HG02571 (cell line): Measurements from ENCODE around the gene INTS7.
"Not testable (repeated sequence)": the region's sequence is repeated elsewhere in the genome, so short reads cannot be mapped to it uniquely, and the experiment has no call there.

Experiments
- ATAC-seq: cut with Tn5 transposase; IDR thresholded peaks from one replicate; pipeline ENCODE4 v1.9.1; 2021; ENCODE audit warnings: mild to moderate bottlenecking, moderate library complexity; ENCODE audit not compliant: unreplicated experiment

INTS7 gene

DNA sequence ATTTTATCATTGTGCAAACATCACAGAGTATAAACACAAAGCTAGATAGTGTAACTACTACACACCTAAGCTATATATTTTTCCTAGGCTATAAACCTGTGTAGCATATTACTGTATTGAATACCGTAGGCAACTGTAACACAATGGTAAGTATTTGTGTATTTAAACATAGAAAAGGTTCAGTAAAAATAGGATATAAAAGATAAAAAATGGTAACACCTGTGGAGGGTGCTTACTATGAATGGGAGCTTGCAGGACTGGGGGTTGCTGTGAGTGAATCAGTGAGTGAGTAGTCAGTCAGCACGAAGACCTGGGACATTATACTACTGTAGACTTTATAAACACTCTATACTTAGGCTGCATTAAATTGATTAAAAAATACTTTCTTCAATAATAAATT, 4.3 kb upstream of the INTS7 start:
- no peak for ATAC-seq

DNA sequence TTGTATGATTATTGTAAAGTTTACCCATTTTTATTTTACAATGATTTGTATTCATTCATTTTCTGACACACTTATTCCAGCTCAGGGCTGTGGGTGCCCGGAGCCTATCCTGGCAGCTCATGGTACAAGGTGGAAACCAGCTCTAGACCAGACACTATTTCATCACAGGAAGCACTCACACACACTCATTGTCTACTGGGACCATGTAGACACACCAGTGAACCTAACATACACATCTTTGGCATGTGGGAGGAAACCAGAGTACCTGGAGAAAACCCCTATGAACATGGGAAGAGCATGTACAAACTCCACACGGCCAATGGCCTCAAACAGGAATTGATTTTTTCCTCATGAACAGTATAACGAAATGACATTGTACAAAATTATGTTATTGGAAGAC, 2.5 kb upstream of the INTS7 start:
- no peak for ATAC-seq

DNA sequence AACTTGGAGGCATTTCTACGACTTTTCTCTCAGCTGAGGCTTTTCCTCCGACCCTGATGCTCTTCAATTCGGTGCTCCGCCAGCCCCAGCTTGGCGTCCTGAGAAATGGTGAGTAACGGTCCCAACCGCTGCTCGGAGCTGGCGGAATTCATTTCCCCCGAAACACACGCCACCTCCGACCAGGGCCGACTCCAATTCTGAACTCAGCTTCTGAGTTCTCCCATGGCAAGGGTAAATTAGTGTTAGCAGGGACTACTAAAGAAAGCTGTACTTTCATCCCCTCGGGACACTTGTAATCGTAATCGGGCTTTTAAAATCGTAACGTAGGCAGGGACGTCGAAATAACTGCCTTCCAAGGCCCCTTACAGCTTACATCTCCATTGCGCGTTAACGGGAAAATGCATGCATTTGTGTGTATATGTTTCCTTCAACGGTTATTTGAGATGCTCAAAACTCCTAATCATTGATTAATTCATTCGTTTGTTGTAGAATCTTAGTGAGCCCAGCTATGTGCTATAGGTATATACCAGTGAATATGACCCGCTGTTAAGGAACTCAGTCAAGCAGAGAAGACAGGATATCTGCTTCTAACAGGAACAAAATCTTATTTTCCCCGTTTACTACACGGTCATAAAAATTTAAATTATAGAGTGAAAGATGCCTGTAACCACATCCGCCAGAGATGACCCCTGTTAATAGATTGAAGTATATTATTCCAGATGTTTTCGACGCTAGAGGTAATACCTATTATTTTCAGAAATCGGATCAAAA, 663 bp upstream of the INTS7 start:
- peak; percentile 9 for ATAC-seq

DNA sequence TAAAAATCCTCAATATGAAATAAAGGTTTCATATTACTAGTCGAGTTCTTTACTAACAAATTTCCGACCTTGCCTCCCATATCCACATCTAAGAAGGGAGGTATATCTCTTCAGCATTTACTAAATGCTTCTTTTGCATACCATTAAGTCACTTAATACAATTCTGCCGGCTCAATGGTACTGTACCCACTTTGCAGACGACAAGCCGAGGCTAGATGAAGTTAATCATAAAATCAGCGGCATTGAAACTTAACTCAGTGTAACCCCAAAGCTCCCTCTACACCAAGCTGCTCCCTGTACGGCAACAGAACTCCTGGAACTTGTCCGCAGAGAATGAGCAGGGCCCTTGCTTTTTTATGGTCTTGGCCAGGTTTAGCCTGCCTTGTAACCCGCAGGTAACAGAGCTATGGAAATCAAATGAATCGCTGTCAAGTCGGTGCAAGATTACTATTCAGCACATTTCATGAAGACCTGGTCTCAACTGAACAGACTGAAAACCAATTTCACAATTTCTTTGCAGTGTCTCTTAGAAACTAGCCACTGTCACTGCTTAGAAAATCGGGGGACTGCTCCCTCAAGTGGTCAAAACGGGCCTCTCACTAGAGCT, 738 bp downstream of the INTS7 start:
- ATAC-seq: peak; percentile 1

DNA sequence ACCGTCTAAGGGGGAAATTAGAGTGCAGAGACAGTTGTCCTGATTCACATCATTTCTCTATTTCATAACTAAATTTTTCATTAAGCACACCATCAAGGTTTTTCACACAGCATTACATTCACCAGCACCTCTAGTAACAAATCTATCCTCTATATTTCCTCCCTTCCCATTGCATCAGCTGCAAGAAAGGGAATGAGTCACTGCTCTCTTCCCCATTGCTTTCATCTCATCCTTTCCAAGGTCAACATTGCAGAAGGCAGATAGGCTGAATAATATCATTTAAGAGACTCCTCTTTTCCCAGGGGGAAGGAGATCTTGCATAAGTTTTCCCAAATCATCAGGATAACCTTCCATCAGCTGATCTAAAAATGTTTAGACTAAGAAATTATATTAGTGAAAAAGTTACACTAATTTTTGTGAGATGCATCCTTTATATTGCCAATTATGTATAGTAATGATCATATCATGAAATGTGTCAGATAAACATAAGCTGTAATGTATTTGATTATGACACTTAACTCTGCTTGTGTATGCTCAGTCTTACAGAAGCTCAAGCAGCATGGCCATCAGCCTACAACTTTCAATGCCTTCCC, 4.3 kb downstream of the INTS7 start:
- no peak for ATAC-seq

DNA sequence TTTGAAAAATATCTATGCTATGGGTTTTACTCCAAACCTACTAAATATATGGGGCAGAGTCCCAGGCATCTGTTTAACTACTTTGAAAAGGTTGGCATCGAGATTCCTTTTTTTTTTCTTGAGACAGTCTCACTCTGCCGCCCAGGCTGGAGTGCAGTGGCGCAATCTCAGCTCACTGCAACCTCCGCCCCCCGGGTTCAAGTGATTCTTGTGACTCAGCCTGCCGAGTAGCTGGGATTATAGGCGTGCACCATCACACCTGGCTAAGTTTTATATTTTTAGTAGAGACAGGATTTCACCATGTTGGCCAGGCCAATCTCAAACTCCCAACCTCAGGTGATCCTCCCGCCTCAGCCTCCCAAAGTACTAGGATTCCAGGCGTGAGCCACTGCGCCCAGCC, 7.6 kb downstream of the INTS7 start:
- ATAC-seq: not testable (repeated sequence)

DNA sequence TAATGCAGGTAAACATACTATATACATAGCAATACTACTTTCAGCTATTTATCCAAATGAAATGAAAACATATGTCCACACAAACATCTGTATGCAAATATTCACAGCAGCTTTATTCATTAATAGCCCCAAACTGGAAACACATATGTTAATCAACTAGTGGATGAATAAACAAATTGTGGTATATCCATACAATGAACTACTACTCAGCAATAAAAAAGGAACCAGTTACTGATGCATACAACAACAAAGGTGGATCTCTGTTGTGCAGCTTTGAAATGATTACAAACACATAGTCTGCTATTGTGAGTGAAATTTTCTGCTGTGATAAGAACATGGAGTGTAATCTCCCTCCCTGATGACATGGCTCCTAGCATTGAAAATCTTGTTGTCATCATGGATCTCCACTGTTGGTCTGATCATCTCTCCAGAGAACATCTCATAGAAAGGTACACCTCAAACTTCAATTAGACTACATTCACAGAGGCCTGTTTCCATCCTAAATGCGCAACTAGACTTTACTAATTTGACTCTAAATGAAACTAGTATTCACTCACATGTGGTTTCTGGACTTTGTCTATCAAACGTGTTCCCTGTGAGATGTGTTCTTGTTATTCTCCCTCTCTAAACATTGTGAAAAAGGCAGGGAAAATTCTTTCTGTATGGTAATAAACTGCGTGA, 10.7 kb downstream of the INTS7 start:
- ATAC-seq: no peak

DNA sequence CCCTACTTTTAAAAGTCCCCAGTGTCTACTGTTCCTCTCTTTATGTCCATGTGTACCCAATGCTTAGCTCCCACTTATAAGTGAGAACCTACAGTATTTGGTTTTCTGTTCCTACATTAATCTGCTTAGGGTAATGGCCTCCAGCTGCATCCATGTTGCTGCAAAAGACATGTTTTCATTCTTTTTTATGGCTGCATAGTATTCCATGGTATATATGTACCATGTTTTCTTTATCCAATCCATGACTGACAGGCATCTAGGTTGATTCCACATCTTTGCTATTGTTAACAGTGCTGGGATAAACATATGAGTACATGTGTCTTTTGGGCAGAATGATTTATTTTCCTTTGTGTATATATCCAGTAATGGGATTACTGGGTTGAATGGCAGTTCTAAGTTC, 12.4 kb downstream of the INTS7 start:
- not testable (repeated sequence) for ATAC-seq

DNA sequence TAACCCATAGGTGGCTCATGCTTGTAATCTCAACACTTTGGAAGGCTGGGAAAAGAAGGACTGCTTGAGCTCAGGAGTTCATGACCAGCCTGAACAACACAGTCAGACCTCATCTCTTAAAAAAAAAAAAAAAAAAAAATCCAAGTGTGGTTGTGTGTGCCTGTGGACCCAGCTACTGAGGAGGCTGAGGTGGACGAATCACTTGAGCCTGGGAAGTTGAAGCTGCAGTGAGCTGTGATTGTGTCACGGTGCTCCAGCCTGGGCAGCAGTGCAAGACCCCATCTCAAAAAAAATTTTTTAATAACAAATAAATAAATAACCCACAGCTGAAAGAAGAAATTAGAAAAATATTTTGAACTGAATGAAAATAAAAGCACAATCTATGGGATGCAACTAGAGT, 13.8 kb downstream of the INTS7 start:
- ATAC-seq: no peak

DNA sequence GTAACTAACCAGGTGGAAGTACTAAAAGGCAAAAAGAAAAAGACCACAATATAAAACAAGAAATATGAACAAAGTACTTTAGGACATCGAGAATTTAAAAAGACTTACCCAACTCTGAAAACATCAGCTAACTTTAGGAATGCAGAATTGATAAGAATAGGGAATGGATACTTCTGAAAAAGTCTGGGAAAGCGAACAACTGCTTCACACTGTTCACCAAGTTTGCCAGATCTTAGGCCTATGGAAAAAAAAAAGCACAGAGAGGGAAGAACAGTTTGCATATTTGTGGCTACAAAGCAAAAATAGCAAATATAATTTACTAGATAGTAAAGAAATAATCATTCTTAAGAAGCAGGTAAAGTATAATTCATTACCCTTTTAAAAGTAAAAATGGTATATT, 14.4 kb downstream of the INTS7 start:
- no peak for ATAC-seq

DNA sequence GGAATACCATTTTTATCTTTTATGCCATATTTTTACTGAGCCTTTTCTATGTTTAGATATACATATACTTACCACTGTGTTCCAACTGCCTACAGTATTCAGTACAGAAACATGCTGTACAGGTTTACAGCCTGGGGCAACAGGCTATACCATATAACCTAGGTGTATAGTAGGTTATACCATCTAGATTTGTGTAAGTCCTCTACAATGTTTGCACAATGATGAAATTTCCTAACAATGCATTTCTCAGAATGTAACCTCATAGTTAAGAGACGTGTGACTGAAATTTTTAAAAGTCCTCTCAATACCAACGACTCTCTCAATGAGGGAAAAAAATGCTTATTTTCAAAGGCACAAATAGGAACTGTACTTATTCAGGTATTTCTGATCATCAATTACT, 21.7 kb downstream of the INTS7 start:
- no peak for ATAC-seq

DNA sequence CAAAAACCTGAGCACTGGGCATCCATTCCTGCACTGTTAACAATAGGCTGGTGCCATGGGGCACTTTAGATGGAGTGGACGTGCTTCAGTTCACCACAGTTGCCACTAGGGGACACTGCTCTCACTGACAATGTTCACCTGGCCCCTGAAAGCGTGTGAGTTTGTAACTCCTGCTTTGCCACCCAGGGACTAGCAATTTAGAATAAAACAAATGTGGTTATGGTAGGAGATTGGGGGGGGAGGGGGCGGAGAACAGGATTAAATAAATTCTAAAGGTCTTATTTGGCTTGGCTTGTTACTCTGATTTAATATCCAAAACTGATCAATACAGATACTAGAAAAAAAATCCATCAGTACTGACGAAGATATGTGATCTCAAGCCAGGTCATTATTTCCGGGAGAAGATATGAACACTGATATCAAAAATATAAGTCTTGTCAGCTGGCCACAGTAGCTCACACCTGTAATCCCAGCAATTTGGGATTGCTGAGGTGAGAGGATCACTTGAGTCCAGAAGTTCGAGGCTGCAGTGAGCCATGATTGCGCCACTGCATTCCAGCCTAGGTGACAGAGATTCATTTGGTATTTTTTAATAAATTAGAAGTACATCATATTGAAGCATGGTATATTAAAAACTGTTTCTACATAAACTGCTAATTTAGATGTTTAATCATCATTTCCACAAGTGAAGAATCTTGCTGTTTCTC, 23.2 kb downstream of the INTS7 start:
- ATAC-seq: no peak

DNA sequence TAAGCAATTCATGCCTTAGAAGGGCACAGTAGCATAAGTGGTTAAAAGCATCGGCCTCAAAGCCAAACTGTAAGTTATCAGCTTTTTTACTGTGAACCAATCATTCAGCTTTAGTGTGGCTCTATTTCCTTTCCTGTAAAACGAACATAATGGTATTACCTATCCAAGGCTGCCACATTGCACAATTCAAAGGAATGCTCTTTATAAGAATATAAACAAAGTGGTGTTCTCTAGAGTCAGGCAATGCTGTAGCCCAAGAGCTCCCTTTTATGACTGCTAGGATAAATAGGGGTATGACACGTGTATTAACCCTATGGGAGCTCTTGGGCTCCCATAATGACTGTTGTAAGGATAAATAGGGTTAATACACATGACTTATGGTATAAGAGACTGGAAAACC, 25.4 kb downstream of the INTS7 start:
- no peak for ATAC-seq

DNA sequence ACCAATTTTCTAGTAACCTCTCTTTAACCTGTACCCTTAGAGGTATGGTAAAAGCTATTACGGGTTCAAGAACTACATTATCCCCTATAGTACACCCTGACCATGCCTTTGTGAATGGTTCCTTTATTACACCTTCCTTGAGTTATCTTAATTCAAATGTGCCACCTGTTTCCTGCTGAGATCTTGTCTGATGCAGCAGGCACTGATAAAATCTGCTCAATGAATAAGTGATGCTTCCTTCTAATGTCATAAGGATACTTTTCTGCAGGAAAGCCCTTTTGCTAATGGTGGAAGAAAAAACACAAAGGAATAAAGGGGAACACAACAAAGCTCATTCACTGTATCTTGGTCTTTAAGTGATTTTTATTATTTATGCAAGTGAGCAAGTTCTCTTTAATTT, 25.8 kb downstream of the INTS7 start:
- ATAC-seq: no peak

DNA sequence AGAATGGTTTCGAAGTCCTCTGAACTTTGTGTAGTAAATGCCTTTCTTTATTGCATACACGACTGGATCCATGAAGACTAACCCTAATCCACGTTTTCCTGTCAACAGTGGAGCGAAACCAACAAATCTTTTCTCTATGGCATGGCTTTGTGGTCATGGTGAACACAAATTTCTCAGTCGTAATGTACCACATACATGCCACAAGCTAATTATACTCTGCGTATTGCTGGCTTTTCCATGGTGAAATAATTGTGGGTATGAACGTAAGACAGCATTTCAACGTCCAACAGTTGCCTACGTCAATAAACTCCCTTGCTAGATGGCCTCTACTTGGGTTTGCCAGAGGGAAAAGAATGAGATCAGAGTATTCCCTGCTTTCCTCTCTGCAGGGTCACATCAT, 27.5 kb downstream of the INTS7 start:
- ATAC-seq: no peak

DNA sequence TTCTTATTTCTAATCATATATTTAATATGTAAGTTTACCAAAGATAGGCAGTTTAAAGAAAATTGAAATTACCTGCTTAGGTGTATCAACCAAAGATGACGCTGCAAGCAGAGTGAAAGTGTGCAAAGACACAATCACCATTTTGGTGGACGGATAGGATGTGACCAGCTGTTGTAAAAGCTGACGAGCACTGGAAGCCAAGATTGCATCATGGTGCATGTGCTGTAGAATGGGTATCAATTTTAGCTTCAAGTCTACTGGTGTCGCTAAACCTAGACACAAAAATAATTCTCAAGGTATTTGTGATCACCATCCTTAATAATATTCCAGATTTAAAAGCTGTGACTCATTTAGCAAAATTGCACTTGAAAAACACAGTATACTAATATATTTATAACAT, 28.2 kb downstream of the INTS7 start:
- no peak for ATAC-seq

DNA sequence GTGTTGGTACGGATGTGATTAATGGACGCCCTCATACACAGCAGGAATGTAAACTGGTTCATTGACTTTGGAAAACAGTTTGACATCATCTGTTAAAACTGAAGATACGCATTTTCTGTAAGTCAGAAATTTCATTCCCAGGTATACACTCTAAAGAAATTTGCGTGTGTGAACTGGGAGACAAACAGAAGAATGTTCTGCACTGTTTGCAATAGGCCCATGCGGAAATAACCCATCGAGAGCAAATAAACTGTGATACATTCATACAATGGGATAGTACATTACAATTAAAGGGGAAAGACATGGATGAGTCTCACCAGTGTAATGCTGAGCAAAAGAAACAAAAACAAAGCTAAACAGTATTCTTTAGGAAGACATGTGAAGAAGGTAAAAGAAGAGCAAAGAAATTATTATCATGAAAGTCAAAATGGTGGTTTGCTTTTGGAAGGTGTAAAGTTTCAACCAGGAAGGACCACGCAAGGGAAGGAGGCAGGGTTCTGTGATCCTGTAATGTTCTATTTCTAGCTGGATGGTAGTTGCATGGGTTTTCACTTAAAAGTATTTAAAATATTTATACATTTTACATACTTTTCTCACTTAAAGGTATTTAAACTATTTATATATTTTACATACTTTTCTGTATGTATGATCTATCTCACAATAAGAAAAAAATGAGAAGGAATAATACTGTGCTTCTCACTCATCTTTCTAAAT, 30.3 kb downstream of the INTS7 start:
- ATAC-seq: no peak

DNA sequence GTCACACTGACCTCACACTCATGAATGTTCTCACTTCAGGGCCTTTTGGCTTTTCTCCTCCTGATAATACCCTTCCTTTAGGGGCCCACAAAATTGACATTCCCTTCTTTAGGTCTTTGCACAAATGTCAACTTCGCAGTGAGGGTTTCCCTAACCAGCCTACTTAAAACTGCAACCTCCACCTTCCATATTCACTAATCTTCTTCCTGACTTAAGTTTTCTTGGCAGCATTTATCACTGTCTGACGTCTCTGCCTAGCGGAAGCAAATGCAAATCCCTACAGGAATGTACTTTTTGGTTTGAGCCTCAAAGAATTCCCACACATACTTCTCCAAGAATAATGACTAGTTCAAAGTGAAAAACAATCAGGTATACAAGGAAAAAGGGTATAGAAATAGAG, 32.8 kb downstream of the INTS7 start:
- no peak for ATAC-seq

DNA sequence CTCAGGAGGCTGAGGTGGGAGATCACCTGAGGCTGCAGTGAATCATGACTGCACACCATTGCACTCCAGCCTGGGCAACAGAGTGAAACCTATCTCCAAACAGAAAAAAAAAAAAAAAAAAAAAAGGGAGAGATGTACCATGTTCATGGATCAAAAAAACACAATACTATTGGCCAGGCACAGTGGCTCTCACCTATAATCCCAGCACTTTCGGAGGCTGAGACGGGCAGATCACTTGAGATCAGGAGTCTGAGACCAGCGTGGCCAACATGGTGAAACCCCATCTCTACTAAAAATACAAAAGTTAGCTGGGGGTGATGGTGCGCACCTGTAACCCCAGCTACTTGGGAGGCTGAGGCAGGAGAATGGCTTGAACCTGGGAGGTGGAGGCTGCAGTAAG, 37.9 kb downstream of the INTS7 start:
- ATAC-seq: not testable (repeated sequence)

DNA sequence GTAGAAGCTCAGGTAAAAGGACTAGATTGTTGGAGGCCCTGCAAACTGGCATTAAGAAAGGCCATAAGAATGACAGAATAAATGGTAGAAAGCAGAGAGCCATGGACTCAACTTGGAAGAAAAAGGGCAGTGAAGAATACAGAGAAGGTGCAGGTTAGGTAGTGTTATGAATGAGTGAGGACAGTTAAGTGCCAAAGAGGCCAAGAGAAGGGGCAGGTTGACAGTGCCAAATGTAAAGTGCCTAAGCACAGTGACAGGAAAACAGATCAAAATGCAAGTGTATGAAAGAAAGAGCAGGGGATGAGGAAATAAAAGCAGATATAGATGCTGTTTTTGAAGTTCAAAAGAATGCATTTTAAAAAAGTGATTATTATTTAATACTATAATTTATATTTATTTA, 43.7 kb downstream of the INTS7 start:
- ATAC-seq: no peak
